Measurements from ENCODE around the gene SETD7.

SETD7 gene

GRCh38 chr4:139593091-139593564 is 37.1 kb upstream of the SETD7 start:
- Histone ChIP-seq H3K36me3 (ENCODE audit: insufficient read depth, low read length) (no peaks in the 10 kb centered on the region), H3K27me3 (ENCODE audit: control insufficient read depth in 1 of 2, insufficient read depth in 2 of 2, low read length in 2 of 2) (no peaks in the 10 kb centered on the region), H3K4me3 (ENCODE audit: low read depth in 1 of 2, low read length in 2 of 2) (no peak overlapping the region), H3K4me1 (ENCODE audit: insufficient read depth, low read length) (no peaks in the 10 kb centered on the region), H3K27ac (ENCODE audit: low read depth, low read length) (no peak overlapping the region), H3K9ac (ENCODE audit: low read length) (no peak overlapping the region), H3K9me3 (ENCODE audit: low read length) (no peaks in the 10 kb centered on the region)

GRCh38 chr4:139589336-139590018 is 33.5 kb upstream of the SETD7 start:
- Histone ChIP-seq H3K4me1 (ENCODE audit: insufficient read depth, low read length) (no peaks in the 10 kb centered on the region), H3K9ac (ENCODE audit: low read length) (no peak overlapping the region), H3K9me3 (ENCODE audit: low read length) (no peaks in the 10 kb centered on the region), H3K36me3 (ENCODE audit: insufficient read depth, low read length) (no peaks in the 10 kb centered on the region), H3K27ac (ENCODE audit: low read depth, low read length) (no peak overlapping the region), H3K4me3 (ENCODE audit: low read depth in 1 of 2, low read length in 2 of 2) (no peak overlapping the region), H3K27me3 (ENCODE audit: control insufficient read depth in 1 of 2, insufficient read depth in 2 of 2, low read length in 2 of 2) (no peaks in the 10 kb centered on the region)

GRCh38 chr4:139587446-139587845 is 31.4 kb upstream of the SETD7 start:
- no peaks in the 10 kb centered on the region for H3K4me1 ChIP-seq (ENCODE audit: insufficient read depth, low read length)
- H3K9me3 ChIP-seq (ENCODE audit: low read length), result no peaks in the 10 kb centered on the region
- H3K27me3 ChIP-seq (ENCODE audit: control insufficient read depth in 1 of 2, insufficient read depth in 2 of 2, low read length in 2 of 2), result no peaks in the 10 kb centered on the region
- H3K4me3 ChIP-seq (ENCODE audit: low read depth in 1 of 2, low read length in 2 of 2), result no peak overlapping the region
- H3K9ac ChIP-seq (ENCODE audit: low read length), result no peak overlapping the region
- no peak overlapping the region for H3K27ac ChIP-seq (ENCODE audit: low read depth, low read length)
- H3K36me3 ChIP-seq (ENCODE audit: insufficient read depth, low read length), result no peaks in the 10 kb centered on the region

GRCh38 chr4:139585473-139585872 is 29.5 kb upstream of the SETD7 start:
- Histone ChIP-seq H3K27me3 (ENCODE audit: control insufficient read depth in 1 of 2, insufficient read depth in 2 of 2, low read length in 2 of 2) (no peaks in the 10 kb centered on the region), H3K4me3 (ENCODE audit: low read depth in 1 of 2, low read length in 2 of 2) (no peak overlapping the region), H3K9me3 (ENCODE audit: low read length) (no peaks in the 10 kb centered on the region), H3K36me3 (ENCODE audit: insufficient read depth, low read length) (no peaks in the 10 kb centered on the region), H3K9ac (ENCODE audit: low read length) (no peak overlapping the region), H3K4me1 (ENCODE audit: insufficient read depth, low read length) (no peaks in the 10 kb centered on the region), H3K27ac (ENCODE audit: low read depth, low read length) (no peak overlapping the region)

- Histone ChIP-seq H3K27ac (ENCODE audit: low read depth, low read length) (no peak overlapping the region), H3K36me3 (ENCODE audit: insufficient read depth, low read length) (no peaks in the 10 kb centered on the region), H3K27me3 (ENCODE audit: control insufficient read depth in 1 of 2, insufficient read depth in 2 of 2, low read length in 2 of 2) (no peaks in the 10 kb centered on the region), H3K9me3 (ENCODE audit: low read length) (no peaks in the 10 kb centered on the region), H3K4me3 (ENCODE audit: low read depth in 1 of 2, low read length in 2 of 2) (no peak overlapping the region), H3K9ac (ENCODE audit: low read length) (no peak overlapping the region), H3K4me1 (ENCODE audit: insufficient read depth, low read length) (no peaks in the 10 kb centered on the region)
Observed at GRCh38 chr4:139584784-139585183, 28.8 kb upstream of the SETD7 start.

- no peak overlapping the region for H3K27ac ChIP-seq (ENCODE audit: low read depth, low read length)
- no peak overlapping the region for H3K4me3 ChIP-seq (ENCODE audit: low read depth in 1 of 2, low read length in 2 of 2)
- H3K27me3 ChIP-seq (ENCODE audit: control insufficient read depth in 1 of 2, insufficient read depth in 2 of 2, low read length in 2 of 2), result no peaks in the 10 kb centered on the region
- H3K4me1 ChIP-seq (ENCODE audit: insufficient read depth, low read length), result no peaks in the 10 kb centered on the region
- H3K36me3 ChIP-seq (ENCODE audit: insufficient read depth, low read length), result no peaks in the 10 kb centered on the region
- H3K9ac ChIP-seq (ENCODE audit: low read length), result no peak overlapping the region
- no peaks in the 10 kb centered on the region for H3K9me3 ChIP-seq (ENCODE audit: low read length)
Observed at GRCh38 chr4:139584013-139584412, 28.0 kb upstream of the SETD7 start.

- no peaks in the 10 kb centered on the region for H3K27me3 ChIP-seq (ENCODE audit: control insufficient read depth in 1 of 2, insufficient read depth in 2 of 2, low read length in 2 of 2)
- H3K9ac ChIP-seq (ENCODE audit: low read length), result no peak overlapping the region
- no peaks in the 10 kb centered on the region for H3K36me3 ChIP-seq (ENCODE audit: insufficient read depth, low read length)
- no peak overlapping the region for H3K27ac ChIP-seq (ENCODE audit: low read depth, low read length)
- H3K4me1 ChIP-seq (ENCODE audit: insufficient read depth, low read length), result no peaks in the 10 kb centered on the region
- H3K9me3 ChIP-seq (ENCODE audit: low read length), result no peaks in the 10 kb centered on the region
- H3K4me3 ChIP-seq (ENCODE audit: low read depth in 1 of 2, low read length in 2 of 2), result no peak overlapping the region
Observed at GRCh38 chr4:139582044-139582443, 26.0 kb upstream of the SETD7 start.

GRCh38 chr4:139581096-139581495 is 25.1 kb upstream of the SETD7 start:
- Histone ChIP-seq H3K4me3 (ENCODE audit: low read depth in 1 of 2, low read length in 2 of 2) (no peak overlapping the region), H3K9me3 (ENCODE audit: low read length) (no peaks in the 10 kb centered on the region), H3K4me1 (ENCODE audit: insufficient read depth, low read length) (no peaks in the 10 kb centered on the region), H3K27ac (ENCODE audit: low read depth, low read length) (no peak overlapping the region), H3K9ac (ENCODE audit: low read length) (no peak overlapping the region), H3K27me3 (ENCODE audit: control insufficient read depth in 1 of 2, insufficient read depth in 2 of 2, low read length in 2 of 2) (no peaks in the 10 kb centered on the region), H3K36me3 (ENCODE audit: insufficient read depth, low read length) (no peaks in the 10 kb centered on the region)

GRCh38 chr4:139576219-139576618 is 20.2 kb upstream of the SETD7 start:
- Histone ChIP-seq H3K4me3 (ENCODE audit: low read depth in 1 of 2, low read length in 2 of 2) (no peak overlapping the region), H3K27ac (ENCODE audit: low read depth, low read length) (no peak overlapping the region), H3K9ac (ENCODE audit: low read length) (no peak overlapping the region), H3K27me3 (ENCODE audit: control insufficient read depth in 1 of 2, insufficient read depth in 2 of 2, low read length in 2 of 2) (no peaks in the 10 kb centered on the region), H3K36me3 (ENCODE audit: insufficient read depth, low read length) (no peaks in the 10 kb centered on the region), H3K4me1 (ENCODE audit: insufficient read depth, low read length) (no peaks in the 10 kb centered on the region), H3K9me3 (ENCODE audit: low read length) (no peaks in the 10 kb centered on the region)

- H3K36me3 ChIP-seq (ENCODE audit: insufficient read depth, low read length), result no peaks in the 10 kb centered on the region
- no peak overlapping the region for H3K9ac ChIP-seq (ENCODE audit: low read length)
- H3K4me1 ChIP-seq (ENCODE audit: insufficient read depth, low read length), result no peaks in the 10 kb centered on the region
- H3K27me3 ChIP-seq (ENCODE audit: control insufficient read depth in 1 of 2, insufficient read depth in 2 of 2, low read length in 2 of 2), result no peaks in the 10 kb centered on the region
- no peaks in the 10 kb centered on the region for H3K9me3 ChIP-seq (ENCODE audit: low read length)
- H3K27ac ChIP-seq (ENCODE audit: low read depth, low read length), result no peak overlapping the region
- no peak overlapping the region for H3K4me3 ChIP-seq (ENCODE audit: low read depth in 1 of 2, low read length in 2 of 2)
Observed at GRCh38 chr4:139575072-139575471, 19.1 kb upstream of the SETD7 start.

GRCh38 chr4:139574641-139575040 is 18.6 kb upstream of the SETD7 start:
- no peaks in the 10 kb centered on the region for H3K27me3 ChIP-seq (ENCODE audit: control insufficient read depth in 1 of 2, insufficient read depth in 2 of 2, low read length in 2 of 2)
- no peak overlapping the region for H3K4me3 ChIP-seq (ENCODE audit: low read depth in 1 of 2, low read length in 2 of 2)
- no peak overlapping the region for H3K27ac ChIP-seq (ENCODE audit: low read depth, low read length)
- no peaks in the 10 kb centered on the region for H3K4me1 ChIP-seq (ENCODE audit: insufficient read depth, low read length)
- no peaks in the 10 kb centered on the region for H3K9me3 ChIP-seq (ENCODE audit: low read length)
- H3K9ac ChIP-seq (ENCODE audit: low read length), result no peak overlapping the region
- H3K36me3 ChIP-seq (ENCODE audit: insufficient read depth, low read length), result no peaks in the 10 kb centered on the region

- H3K9me3 ChIP-seq (ENCODE audit: low read length), result no peaks in the 10 kb centered on the region
- H3K4me3 ChIP-seq (ENCODE audit: low read depth in 1 of 2, low read length in 2 of 2), result no peak overlapping the region
- no peak overlapping the region for H3K27ac ChIP-seq (ENCODE audit: low read depth, low read length)
- H3K4me1 ChIP-seq (ENCODE audit: insufficient read depth, low read length), result no peaks in the 10 kb centered on the region
- H3K27me3 ChIP-seq (ENCODE audit: control insufficient read depth in 1 of 2, insufficient read depth in 2 of 2, low read length in 2 of 2), result no peaks in the 10 kb centered on the region
- H3K36me3 ChIP-seq (ENCODE audit: insufficient read depth, low read length), result no peaks in the 10 kb centered on the region
- no peak overlapping the region for H3K9ac ChIP-seq (ENCODE audit: low read length)
Observed at GRCh38 chr4:139568206-139568955, 12.4 kb upstream of the SETD7 start.

All from muscle layer of colon (tissue), 2 donors.